OCI-LY1 (cell line): ENCODE results near the gene TAF4.
"Not testable (repeated sequence)": the region's sequence is repeated elsewhere in the genome, so short reads cannot be mapped to it uniquely, and the experiment has no call there.

Experiments
- H2AFZ ChIP-seq: fragments of 200-600 bp; sonication (generic), shearing (Covaris generic); 2 replicates; pipeline ENCODE4 v1.6.0; 2014; ENCODE audit warnings: antibody characterized with exemption, mild to moderate bottlenecking, low read length
- H3F3A ChIP-seq: fragments of 200-600 bp; sonication (generic), shearing (Covaris generic); 2 replicates; pipeline ENCODE4 v1.6.0; 2014; ENCODE audit warnings: mild to moderate bottlenecking, antibody characterized with exemption, low read length, moderate library complexity; ENCODE audit not compliant: insufficient read depth
- H3K27ac ChIP-seq: fragments of 200-600 bp; sonication (generic); 2 replicates; pipeline ENCODE4 v1.5.1; 2014; ENCODE audit warnings: low read length, mixed run types, mild to moderate bottlenecking, low read depth; ENCODE audit not compliant: poor library complexity, severe bottlenecking
- H3K27me3 ChIP-seq: fragments of 200-600 bp; sonication (generic); 2 replicates; pipeline ENCODE4 v1.6.0; 2014; ENCODE audit warnings: antibody characterized with exemption, mild to moderate bottlenecking, low read length, moderate library complexity; ENCODE audit not compliant: insufficient read depth
- H3K36me3 ChIP-seq: fragments of 200-600 bp; sonication (generic); 2 replicates; pipeline ENCODE4 v1.6.1; 2014; ENCODE audit warnings: mild to moderate bottlenecking, antibody characterized with exemption, low read length, moderate library complexity, mixed read lengths; ENCODE audit not compliant: insufficient read depth
- H3K4me1 ChIP-seq: fragments of 200-600 bp; sonication (generic); 2 replicates; pipeline ENCODE4 v1.5.1; 2014; ENCODE audit warnings: mild to moderate bottlenecking, low read length, moderate library complexity; ENCODE audit not compliant: insufficient read depth, severe bottlenecking
- H3K4me2 ChIP-seq: fragments of 200-600 bp; sonication (generic), shearing (Covaris generic); 2 replicates; pipeline ENCODE4 v1.6.1; 2014; ENCODE audit warnings: low read length
- H3K4me3 ChIP-seq: fragments of 200-600 bp; sonication (generic); 2 replicates; pipeline ENCODE4 v1.5.1; 2014; ENCODE audit warnings: low read length, low read depth, mild to moderate bottlenecking, mixed read lengths; ENCODE audit not compliant: poor library complexity, severe bottlenecking
- H3K79me2 ChIP-seq: fragments of 200-600 bp; shearing (Covaris generic); 2 replicates; pipeline ENCODE4 v1.6.1; 2016; ENCODE audit warnings: mixed run types, low read length, mixed read lengths; ENCODE audit not compliant: insufficient read depth
- H3K9ac ChIP-seq: fragments of 200-600 bp; sonication (generic), shearing (Covaris generic); 2 replicates; pipeline ENCODE4 v1.6.1; 2014; ENCODE audit warnings: mild to moderate bottlenecking, low read length, mixed read lengths
- H3K9me2 ChIP-seq: fragments of 200-600 bp; sonication (generic), shearing (Covaris generic); 2 replicates; pipeline ENCODE4 v1.6.1; 2014; ENCODE audit warnings: low read depth, mild to moderate bottlenecking, low read length, mixed read lengths
- H3K9me3 ChIP-seq: fragments of 200-600 bp; shearing (Covaris generic); 2 replicates; pipeline ENCODE4 v1.6.1; 2014; ENCODE audit warnings: low read length, mixed read lengths
- H4K20me1 ChIP-seq: fragments of 200-600 bp; sonication (generic), shearing (Covaris generic); 2 replicates; pipeline ENCODE4 v1.6.0; 2016; ENCODE audit warnings: mild to moderate bottlenecking, low read length; ENCODE audit not compliant: insufficient read depth
- CTCF ChIP-seq: fragments of 200-600 bp; sonication (generic), shearing (Covaris generic); IDR thresholded peaks from 2 replicates; pipeline ENCODE4 v1.5.1; 2017; ENCODE audit warnings: mild to moderate bottlenecking, antibody characterized with exemption, low read length, moderate library complexity, mixed read lengths
- EZH2 ChIP-seq: fragments of 200-600 bp; sonication (generic), shearing (Covaris generic); IDR thresholded peaks from 2 replicates; pipeline ENCODE4 v1.8.0; 2017; ENCODE audit warnings: borderline replicate concordance, mixed run types, mild to moderate bottlenecking, antibody characterized with exemption, low read length, moderate library complexity, mixed read lengths

TAF4 gene

GRCh38 chr20:62079166-62079565, 13.5 kb upstream of the TAF4 start:
- H3K27me3 ChIP-seq = no peaks in the 10 kb centered on the region; the same call in 1 of the 2 replicates
- H3K27ac ChIP-seq = no peak overlapping the region
- no peaks in the 10 kb centered on the region for H3K79me2 ChIP-seq
- H3K4me2 ChIP-seq = no peak overlapping the region
- no peaks in the 10 kb centered on the region for H4K20me1 ChIP-seq
- no peak overlapping the region for H3K4me3 ChIP-seq
- no peak overlapping the region for H3K9ac ChIP-seq
- H3K36me3 ChIP-seq = no peaks in the 10 kb centered on the region; the same call in 1 of the 2 replicates
- H3F3A ChIP-seq = no peaks in the 10 kb centered on the region
- no peak overlapping the region for H2AFZ ChIP-seq
- no peaks in the 10 kb centered on the region for H3K9me2 ChIP-seq
- H3K9me3 ChIP-seq = peaks cover 6% of the 10 kb centered on the region; the same call in 1 of the 2 replicates
- TF ChIP-seq CTCF (no peak), EZH2 (no peak)
- H3K4me1 ChIP-seq = no peaks in the 10 kb centered on the region

GRCh38 chr20:62073323-62073722, 7.6 kb upstream of the TAF4 start:
- no peak overlapping the region for H3K4me3 ChIP-seq
- H3K9me3 ChIP-seq = peaks cover 10% of the 10 kb centered on the region; the same call in 1 of the 2 replicates
- no peak for TF ChIP-seq CTCF
- no peak for TF ChIP-seq EZH2
- H3K9me2 ChIP-seq = no peaks in the 10 kb centered on the region
- H3K4me1 ChIP-seq = no peaks in the 10 kb centered on the region
- H3K27me3 ChIP-seq = peaks cover 6% of the 10 kb centered on the region; the same call in 1 of the 2 replicates
- H4K20me1 ChIP-seq = no peaks in the 10 kb centered on the region
- H3K36me3 ChIP-seq = no peaks in the 10 kb centered on the region
- H3K9ac ChIP-seq = no peak overlapping the region
- H3K27ac ChIP-seq = no peak overlapping the region
- no peaks in the 10 kb centered on the region for H3F3A ChIP-seq
- H3K79me2 ChIP-seq = no peaks in the 10 kb centered on the region
- H3K4me2 ChIP-seq = no peak overlapping the region
- no peak overlapping the region for H2AFZ ChIP-seq

GRCh38 chr20:62071669-62072430, 6.2 kb upstream of the TAF4 start:
- H3K36me3 ChIP-seq, H3F3A ChIP-seq, H4K20me1 ChIP-seq, H3K4me3 ChIP-seq, H3K4me2 ChIP-seq, H3K79me2 ChIP-seq, H3K27ac ChIP-seq, H2AFZ ChIP-seq, H3K9me2 ChIP-seq, H3K9ac ChIP-seq: not testable (repeated sequence)
- Histone ChIP-seq H3K27me3 (peaks cover 14% of the 10 kb centered on the region; the same call in 1 of the 2 replicates), H3K4me1 (peaks cover 14% of the 10 kb centered on the region), H3K9me3 (peaks cover 10% of the 10 kb centered on the region; the same call in 1 of the 2 replicates)

- Histone ChIP-seq H3K4me3 (no peak overlapping the region), H3K9ac (no peak overlapping the region), H3K4me1 (peaks cover 19% of the 10 kb centered on the region), H3K79me2 (no peaks in the 10 kb centered on the region), H3F3A (no peaks in the 10 kb centered on the region), H3K9me3 (0 out of 2 replicates have a peak, but pooled peaks cover 4% of the 10 kb centered on the region), H3K27ac (no peak overlapping the region), H3K4me2 (no peak overlapping the region), H2AFZ (no peak overlapping the region), H3K36me3 (no peaks in the 10 kb centered on the region), H3K9me2 (no peaks in the 10 kb centered on the region), H4K20me1 (no peaks in the 10 kb centered on the region), H3K27me3 (peaks cover 14% of the 10 kb centered on the region; the same call in 1 of the 2 replicates)
- TF ChIP-seq EZH2 = no peak
- TF ChIP-seq CTCF = no peak
These were observed 4.1 kb upstream of the TAF4 start for GRCh38 chr20:62069741-62070216.
